Lower lobe of right lung (tissue), 2 donors: ENCODE measurements around the gene DIDO1. TPM values are rescaled to one million over a fixed set of nuclear protein-coding genes. Genes with fewer than 3 reads are reported as not detected.

Source experiments
- ATAC-seq, 2 donors: fragments of 200-7000 bp; cut with Tn5 transposase; one replicate each; pipeline ENCODE4 v1.9.1; 2020 to 2022; ENCODE audit warnings: mild to moderate bottlenecking in 2 of 2, moderate library complexity in 2 of 2
- DNase-seq: peaks from one replicate; pipeline ENCODE4 v3.0.0-alpha.2; 2020
- H3K27ac ChIP-seq: fragments of 200-600 bp; one replicate; pipeline ENCODE4 v1.8.0; 2022
- H3K27me3 ChIP-seq: fragments of 200-600 bp; one replicate; pipeline ENCODE4 v1.8.0; 2022; ENCODE audit warnings: low read depth
- H3K36me3 ChIP-seq: fragments of 200-600 bp; one replicate; pipeline ENCODE4 v1.8.0; 2022; ENCODE audit warnings: mild to moderate bottlenecking
- H3K4me1 ChIP-seq: fragments of 200-600 bp; one replicate; pipeline ENCODE4 v1.8.0; 2022
- H3K4me3 ChIP-seq: fragments of 200-600 bp; one replicate; pipeline ENCODE4 v1.8.0; 2022; ENCODE audit warnings: mild to moderate bottlenecking
- H3K9me3 ChIP-seq: fragments of 200-600 bp; one replicate; pipeline ENCODE4 v1.8.0; 2022
- intact Hi-C: fragments of 100-400 bp; cut with DNase I; formaldehyde crosslinking; loops from one replicate; pipeline ENCODE4 v1.11.0; 2022
- total RNA-seq: library from RNA; stranded (reverse); fragmentation: NEBNext Ultra II Directional; extraction: Animal tissue kit (Norgen Biotek cat#: 25700); gene quantifications from one replicate; pipeline ENCODE4 v1.2.1, GENCODE V29; 2021
- TF ChIP-seq, protein P1 (sequence below): fragments of 200-600 bp; IDR thresholded peaks from one replicate; pipeline ENCODE4 v1.8.0; 2022; ENCODE audit warnings: antibody characterized with exemption, mild to moderate bottlenecking
- donor health status: DM: no; HTN: yes; CAD: no; lungs with severe emphysema.

DIDO1 gene
- total RNA-seq, 1 donor from 2014 or later = 54.6 TPM

DNA sequence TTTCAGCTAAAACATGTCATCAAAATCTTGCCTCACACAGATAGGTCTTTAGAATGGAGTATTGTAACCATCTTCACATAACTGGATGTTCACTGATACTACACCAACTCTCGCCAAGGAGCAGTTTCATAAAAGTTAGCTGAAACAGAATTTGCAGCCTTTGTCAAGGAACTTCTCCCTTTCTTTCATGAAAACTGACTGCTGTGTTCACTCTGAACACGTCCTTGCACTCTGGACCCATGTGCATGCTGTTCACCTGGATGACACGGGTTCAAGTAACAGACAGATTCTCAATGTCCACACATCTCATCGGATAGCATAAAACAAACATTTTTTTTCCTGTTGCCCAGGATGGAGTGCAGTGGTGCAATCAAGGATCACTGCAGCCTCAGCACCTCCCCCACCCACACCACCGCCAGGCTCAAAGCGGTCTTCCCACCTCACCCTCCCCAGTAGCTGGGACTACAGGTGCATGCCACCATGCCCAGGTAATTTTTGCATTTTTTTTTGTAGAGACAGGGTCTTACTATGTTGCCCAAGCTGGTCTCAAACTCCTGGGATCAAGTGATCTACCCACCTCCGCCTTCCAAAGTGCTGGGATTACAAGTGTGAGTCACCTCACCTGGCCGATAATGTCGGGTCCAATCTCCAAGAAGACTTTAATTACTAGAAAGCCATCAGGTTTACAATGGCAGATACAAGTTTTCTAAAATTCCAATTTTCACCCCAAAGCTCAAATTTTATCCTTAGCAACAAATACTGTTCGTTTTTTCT is 9.4 kb downstream of the DIDO1 start:
- intact Hi-C loops = no loop called here
- Histone ChIP-seq H3K36me3 (peaks cover 23% of the 10 kb centered on the region), H3K4me3 (no peak overlapping the region), H3K27ac (no peak overlapping the region), H3K4me1 (peaks cover 91% of the 10 kb centered on the region), H3K27me3 (no peaks in the 10 kb centered on the region), H3K9me3 (no peaks in the 10 kb centered on the region)
- ATAC-seq (no peak), DNase-seq (peak; percentile 14)
- TF ChIP-seq, protein P1, sequence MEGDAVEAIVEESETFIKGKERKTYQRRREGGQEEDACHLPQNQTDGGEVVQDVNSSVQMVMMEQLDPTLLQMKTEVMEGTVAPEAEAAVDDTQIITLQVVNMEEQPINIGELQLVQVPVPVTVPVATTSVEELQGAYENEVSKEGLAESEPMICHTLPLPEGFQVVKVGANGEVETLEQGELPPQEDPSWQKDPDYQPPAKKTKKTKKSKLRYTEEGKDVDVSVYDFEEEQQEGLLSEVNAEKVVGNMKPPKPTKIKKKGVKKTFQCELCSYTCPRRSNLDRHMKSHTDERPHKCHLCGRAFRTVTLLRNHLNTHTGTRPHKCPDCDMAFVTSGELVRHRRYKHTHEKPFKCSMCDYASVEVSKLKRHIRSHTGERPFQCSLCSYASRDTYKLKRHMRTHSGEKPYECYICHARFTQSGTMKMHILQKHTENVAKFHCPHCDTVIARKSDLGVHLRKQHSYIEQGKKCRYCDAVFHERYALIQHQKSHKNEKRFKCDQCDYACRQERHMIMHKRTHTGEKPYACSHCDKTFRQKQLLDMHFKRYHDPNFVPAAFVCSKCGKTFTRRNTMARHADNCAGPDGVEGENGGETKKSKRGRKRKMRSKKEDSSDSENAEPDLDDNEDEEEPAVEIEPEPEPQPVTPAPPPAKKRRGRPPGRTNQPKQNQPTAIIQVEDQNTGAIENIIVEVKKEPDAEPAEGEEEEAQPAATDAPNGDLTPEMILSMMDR = no peak

DNA sequence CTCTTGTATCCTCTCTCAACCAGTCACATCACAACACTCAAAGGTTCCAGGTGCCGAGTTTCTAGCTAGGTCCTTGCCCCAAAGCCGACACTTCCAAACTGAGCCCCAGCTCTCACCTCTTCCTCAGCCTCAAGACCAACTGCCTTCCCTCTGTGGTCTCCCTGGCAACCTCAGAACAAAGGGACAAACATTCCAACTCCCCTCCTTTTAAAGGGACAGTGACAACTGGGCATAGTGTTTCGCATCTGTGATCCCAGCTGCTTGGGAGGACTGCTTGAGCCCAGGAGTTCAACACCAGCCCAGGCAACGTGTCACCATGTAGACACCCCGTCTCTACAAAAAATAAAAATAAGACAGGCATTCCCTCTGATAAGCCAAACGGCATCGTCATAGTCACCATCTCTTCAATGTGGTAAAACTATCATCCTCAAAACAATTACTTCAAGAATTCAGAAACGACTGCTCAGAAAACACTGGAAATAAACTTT is 11.3 kb downstream of the DIDO1 start:
- peak; percentile 73 to 83 for ATAC-seq
- H3K27me3 ChIP-seq = no peaks in the 10 kb centered on the region
- intact Hi-C loops = no loop called here
- H3K4me3 ChIP-seq = no peak overlapping the region
- peaks cover 42% of the 10 kb centered on the region for H3K36me3 ChIP-seq
- TF ChIP-seq, protein P1 = no peak
- H3K27ac ChIP-seq = peak overlapping the region; percentile 14
- peaks cover 73% of the 10 kb centered on the region for H3K4me1 ChIP-seq
- no peaks in the 10 kb centered on the region for H3K9me3 ChIP-seq
- DNase-seq = peak; percentile 36

DNA sequence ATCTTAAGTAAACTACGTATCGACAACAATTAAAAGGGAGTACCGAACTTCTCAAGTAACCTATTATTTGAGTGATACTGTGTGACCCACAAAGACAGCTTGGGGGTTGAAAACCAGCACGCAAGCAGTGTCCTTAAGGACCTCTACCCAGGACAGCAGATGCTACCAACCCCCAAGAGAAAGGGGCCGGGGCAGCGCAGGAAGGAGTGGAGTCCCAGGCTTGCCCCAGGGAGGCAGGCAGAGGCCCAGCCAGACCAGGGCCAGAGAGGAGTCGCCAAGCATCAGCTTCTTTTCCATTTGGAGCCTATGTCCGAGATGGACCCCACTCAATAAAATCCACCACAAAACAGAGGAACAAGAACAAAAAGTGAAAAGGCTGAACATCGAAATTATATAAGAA is 11.9 kb downstream of the DIDO1 start:
- peak; percentile 16 for DNase-seq

DNA sequence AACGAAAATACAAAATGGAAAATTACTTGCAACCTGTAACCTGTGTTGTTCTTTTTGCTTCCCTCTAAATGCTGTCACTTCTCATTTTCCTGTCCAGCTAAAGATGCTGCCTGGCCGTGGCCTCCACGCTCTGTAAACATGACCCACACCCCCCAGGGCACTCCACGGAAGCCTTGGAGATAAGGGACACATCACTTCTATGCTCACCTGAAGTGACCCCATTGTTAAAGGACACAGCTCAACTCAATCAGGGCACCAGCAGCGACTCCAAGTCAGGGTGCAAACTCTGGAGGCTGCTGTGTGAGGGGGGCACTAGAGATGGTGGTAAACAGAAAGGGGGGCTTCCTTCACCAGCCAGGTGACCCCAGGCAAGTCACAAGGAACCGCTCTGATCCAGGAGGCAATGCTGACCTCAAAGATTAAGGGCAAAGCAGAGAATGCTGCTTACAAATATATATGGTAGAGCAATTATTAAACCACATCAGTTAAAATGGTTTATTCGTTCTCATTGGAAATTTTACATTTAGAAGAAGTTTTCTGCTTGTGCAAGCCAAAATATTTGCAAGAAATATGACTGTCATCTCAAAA is 13.2 kb downstream of the DIDO1 start:
- peaks cover 54% of the 10 kb centered on the region for H3K4me1 ChIP-seq
- TF ChIP-seq, protein P1 = no peak
- no peak overlapping the region for H3K4me3 ChIP-seq
- no peaks in the 10 kb centered on the region for H3K27me3 ChIP-seq
- intact Hi-C loops = no loop called here
- DNase-seq (peak; percentile 23), ATAC-seq (no peak)
- H3K9me3 ChIP-seq = no peaks in the 10 kb centered on the region
- no peak overlapping the region for H3K27ac ChIP-seq
- H3K36me3 ChIP-seq = peaks cover 61% of the 10 kb centered on the region

More for the DNA sequence above, 11.9 kb downstream of the DIDO1 start:
- TF ChIP-seq, protein P1 = no peak
- intact Hi-C loops = no loop called here
- H3K4me1 ChIP-seq = peaks cover 67% of the 10 kb centered on the region
- H3K27me3 ChIP-seq = no peaks in the 10 kb centered on the region
- H3K9me3 ChIP-seq = no peaks in the 10 kb centered on the region
- ATAC-seq = no peak
- H3K27ac ChIP-seq = no peak overlapping the region
- H3K36me3 ChIP-seq = peaks cover 48% of the 10 kb centered on the region
- no peak overlapping the region for H3K4me3 ChIP-seq

DNA sequence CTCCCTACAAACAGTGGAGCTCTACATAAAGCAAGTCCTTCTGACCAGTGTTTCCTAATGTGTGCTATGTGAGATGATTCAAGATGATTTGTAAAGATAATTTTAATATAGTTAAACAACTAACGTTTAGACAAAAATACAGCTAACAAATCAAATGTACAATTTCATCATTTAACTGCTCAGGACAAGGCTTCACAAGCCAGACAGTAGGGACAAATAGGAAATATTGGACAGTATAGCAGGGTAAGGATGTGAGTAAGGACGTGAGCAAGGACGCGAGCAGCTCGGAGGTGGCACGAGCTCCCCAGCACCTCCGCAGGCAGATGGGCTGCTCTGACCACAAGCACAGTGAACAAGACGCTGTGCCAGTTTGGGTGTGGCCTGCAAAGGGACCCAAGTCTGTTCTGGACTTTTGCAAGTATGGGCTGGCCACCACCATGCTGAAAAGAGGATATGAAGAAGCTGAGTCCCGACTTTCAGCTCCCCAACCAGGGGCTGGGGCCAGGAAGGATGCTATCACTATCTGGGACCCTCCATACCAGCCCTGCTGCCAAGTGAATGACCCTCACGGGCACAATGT is 14.5 kb downstream of the DIDO1 start:
- no peaks in the 10 kb centered on the region for H3K27me3 ChIP-seq
- H3K36me3 ChIP-seq = peaks cover 74% of the 10 kb centered on the region
- TF ChIP-seq, protein P1 = no peak
- H3K4me1 ChIP-seq = peaks cover 41% of the 10 kb centered on the region
- H3K27ac ChIP-seq = no peak overlapping the region
- no peak overlapping the region for H3K4me3 ChIP-seq
- DNase-seq (peak; percentile 28), ATAC-seq (no peak)
- intact Hi-C loops = no loop called here
- H3K9me3 ChIP-seq = no peaks in the 10 kb centered on the region
